OCI-LY1 (cell line): Measurements from ENCODE around the gene SLC9A1.

Source experiments
- H2AFZ ChIP-seq: fragments of 200-600 bp; sonication (generic), shearing (Covaris generic); 2 replicates; pipeline ENCODE4 v1.6.0; 2014; ENCODE audit warnings: antibody characterized with exemption, mild to moderate bottlenecking, low read length
- H3F3A ChIP-seq: fragments of 200-600 bp; sonication (generic), shearing (Covaris generic); 2 replicates; pipeline ENCODE4 v1.6.0; 2014; ENCODE audit warnings: mild to moderate bottlenecking, antibody characterized with exemption, low read length, moderate library complexity; ENCODE audit not compliant: insufficient read depth
- H3K27ac ChIP-seq: fragments of 200-600 bp; sonication (generic); 2 replicates; pipeline ENCODE4 v1.5.1; 2014; ENCODE audit warnings: low read length, mixed run types, mild to moderate bottlenecking, low read depth; ENCODE audit not compliant: poor library complexity, severe bottlenecking
- H3K27me3 ChIP-seq: fragments of 200-600 bp; sonication (generic); 2 replicates; pipeline ENCODE4 v1.6.0; 2014; ENCODE audit warnings: antibody characterized with exemption, mild to moderate bottlenecking, low read length, moderate library complexity; ENCODE audit not compliant: insufficient read depth
- H3K36me3 ChIP-seq: fragments of 200-600 bp; sonication (generic); 2 replicates; pipeline ENCODE4 v1.6.1; 2014; ENCODE audit warnings: mild to moderate bottlenecking, antibody characterized with exemption, low read length, moderate library complexity, mixed read lengths; ENCODE audit not compliant: insufficient read depth
- H3K4me1 ChIP-seq: fragments of 200-600 bp; sonication (generic); 2 replicates; pipeline ENCODE4 v1.5.1; 2014; ENCODE audit warnings: mild to moderate bottlenecking, low read length, moderate library complexity; ENCODE audit not compliant: insufficient read depth, severe bottlenecking
- H3K4me2 ChIP-seq: fragments of 200-600 bp; sonication (generic), shearing (Covaris generic); 2 replicates; pipeline ENCODE4 v1.6.1; 2014; ENCODE audit warnings: low read length
- H3K4me3 ChIP-seq: fragments of 200-600 bp; sonication (generic); 2 replicates; pipeline ENCODE4 v1.5.1; 2014; ENCODE audit warnings: low read length, low read depth, mild to moderate bottlenecking, mixed read lengths; ENCODE audit not compliant: poor library complexity, severe bottlenecking
- H3K79me2 ChIP-seq: fragments of 200-600 bp; shearing (Covaris generic); 2 replicates; pipeline ENCODE4 v1.6.1; 2016; ENCODE audit warnings: mixed run types, low read length, mixed read lengths; ENCODE audit not compliant: insufficient read depth
- H3K9ac ChIP-seq: fragments of 200-600 bp; sonication (generic), shearing (Covaris generic); 2 replicates; pipeline ENCODE4 v1.6.1; 2014; ENCODE audit warnings: mild to moderate bottlenecking, low read length, mixed read lengths
- H3K9me2 ChIP-seq: fragments of 200-600 bp; sonication (generic), shearing (Covaris generic); 2 replicates; pipeline ENCODE4 v1.6.1; 2014; ENCODE audit warnings: low read depth, mild to moderate bottlenecking, low read length, mixed read lengths
- H3K9me3 ChIP-seq: fragments of 200-600 bp; shearing (Covaris generic); 2 replicates; pipeline ENCODE4 v1.6.1; 2014; ENCODE audit warnings: low read length, mixed read lengths
- H4K20me1 ChIP-seq: fragments of 200-600 bp; sonication (generic), shearing (Covaris generic); 2 replicates; pipeline ENCODE4 v1.6.0; 2016; ENCODE audit warnings: mild to moderate bottlenecking, low read length; ENCODE audit not compliant: insufficient read depth
- EZH2 ChIP-seq: fragments of 200-600 bp; sonication (generic), shearing (Covaris generic); IDR thresholded peaks from 2 replicates; pipeline ENCODE4 v1.8.0; 2017; ENCODE audit warnings: borderline replicate concordance, mixed run types, mild to moderate bottlenecking, antibody characterized with exemption, low read length, moderate library complexity, mixed read lengths
- TF ChIP-seq, protein P1 (sequence below): fragments of 200-600 bp; sonication (generic), shearing (Covaris generic); IDR thresholded peaks from 2 replicates; pipeline ENCODE4 v1.5.1; 2017; ENCODE audit warnings: mild to moderate bottlenecking, antibody characterized with exemption, low read length, moderate library complexity, mixed read lengths

Gene SLC9A1

GRCh38 chr1:27109103-27109822, 45.7 kb downstream of the SLC9A1 start:
- TF ChIP-seq EZH2, result no peak
- TF ChIP-seq, protein P1, sequence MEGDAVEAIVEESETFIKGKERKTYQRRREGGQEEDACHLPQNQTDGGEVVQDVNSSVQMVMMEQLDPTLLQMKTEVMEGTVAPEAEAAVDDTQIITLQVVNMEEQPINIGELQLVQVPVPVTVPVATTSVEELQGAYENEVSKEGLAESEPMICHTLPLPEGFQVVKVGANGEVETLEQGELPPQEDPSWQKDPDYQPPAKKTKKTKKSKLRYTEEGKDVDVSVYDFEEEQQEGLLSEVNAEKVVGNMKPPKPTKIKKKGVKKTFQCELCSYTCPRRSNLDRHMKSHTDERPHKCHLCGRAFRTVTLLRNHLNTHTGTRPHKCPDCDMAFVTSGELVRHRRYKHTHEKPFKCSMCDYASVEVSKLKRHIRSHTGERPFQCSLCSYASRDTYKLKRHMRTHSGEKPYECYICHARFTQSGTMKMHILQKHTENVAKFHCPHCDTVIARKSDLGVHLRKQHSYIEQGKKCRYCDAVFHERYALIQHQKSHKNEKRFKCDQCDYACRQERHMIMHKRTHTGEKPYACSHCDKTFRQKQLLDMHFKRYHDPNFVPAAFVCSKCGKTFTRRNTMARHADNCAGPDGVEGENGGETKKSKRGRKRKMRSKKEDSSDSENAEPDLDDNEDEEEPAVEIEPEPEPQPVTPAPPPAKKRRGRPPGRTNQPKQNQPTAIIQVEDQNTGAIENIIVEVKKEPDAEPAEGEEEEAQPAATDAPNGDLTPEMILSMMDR, result peak; percentile 65
- Histone ChIP-seq H3K4me1 (peaks cover 16% of the 10 kb centered on the region), H2AFZ (no peak overlapping the region), H3K79me2 (no peaks in the 10 kb centered on the region), H3K9me3 (no peaks in the 10 kb centered on the region), H4K20me1 (no peaks in the 10 kb centered on the region), H3K27ac (no peak overlapping the region), H3K9ac (no peak overlapping the region), H3K27me3 (no peaks in the 10 kb centered on the region), H3K36me3 (peaks cover 19% of the 10 kb centered on the region; the same call in 1 of the 2 replicates), H3K9me2 (no peaks in the 10 kb centered on the region), H3K4me2 (no peak overlapping the region), H3F3A (no peaks in the 10 kb centered on the region), H3K4me3 (no peak overlapping the region)

- no peak for TF ChIP-seq EZH2
- Histone ChIP-seq H2AFZ (no peak overlapping the region), H3K36me3 (peaks cover 13% of the 10 kb centered on the region; the same call in 1 of the 2 replicates), H3F3A (no peaks in the 10 kb centered on the region), H3K4me1 (peaks cover 16% of the 10 kb centered on the region), H3K9ac (no peak overlapping the region), H3K27ac (no peak overlapping the region), H3K79me2 (no peaks in the 10 kb centered on the region), H3K27me3 (no peaks in the 10 kb centered on the region), H3K4me3 (no peak overlapping the region), H3K4me2 (no peak overlapping the region), H3K9me3 (no peaks in the 10 kb centered on the region), H4K20me1 (no peaks in the 10 kb centered on the region), H3K9me2 (no peaks in the 10 kb centered on the region)
Measured at GRCh38 chr1:27108588-27108987, 46.3 kb downstream of the SLC9A1 start.

DNA sequence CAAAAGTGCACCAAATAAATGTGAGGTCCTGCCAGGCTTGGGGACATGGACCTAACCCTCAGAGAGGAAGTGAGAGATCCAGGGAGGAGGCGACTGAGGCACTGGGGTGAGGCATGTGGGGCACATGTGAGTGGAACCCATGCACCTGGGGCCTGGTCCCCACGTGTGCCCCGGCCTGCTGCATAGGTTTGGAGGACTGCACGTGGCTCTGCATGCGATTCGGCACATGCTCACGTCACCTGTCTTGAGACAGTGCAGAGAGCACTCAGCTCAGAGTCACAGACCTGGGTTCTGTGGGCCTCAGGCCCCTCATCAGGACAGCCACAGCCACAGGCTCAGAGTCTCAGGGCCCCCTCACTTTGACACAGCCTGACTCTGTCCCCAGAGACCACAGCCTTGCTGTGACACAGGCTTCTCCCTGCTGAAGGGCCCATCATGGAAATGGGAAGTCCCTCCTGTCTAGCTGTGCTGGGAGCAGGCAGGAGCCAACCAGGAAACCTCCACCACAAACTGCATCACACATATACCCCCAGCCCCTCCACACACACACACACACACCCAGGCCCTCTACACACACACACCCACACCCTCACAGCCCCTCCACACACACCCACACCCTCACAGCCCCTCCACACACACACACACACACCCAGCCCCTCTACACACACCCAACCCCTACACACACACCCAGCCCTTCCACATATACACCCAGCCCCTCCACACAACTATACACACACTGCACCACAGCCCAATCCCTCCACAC, 48.2 kb downstream of the SLC9A1 start:
- Histone ChIP-seq H3K4me1 (peaks cover 8% of the 10 kb centered on the region), H3K4me3 (no peak overlapping the region), H3K36me3 (peaks cover 11% of the 10 kb centered on the region; the same call in 1 of the 2 replicates), H3K27me3 (no peaks in the 10 kb centered on the region), H3K9me2 (no peaks in the 10 kb centered on the region), H3K4me2 (no peak overlapping the region), H4K20me1 (no peaks in the 10 kb centered on the region), H3F3A (no peaks in the 10 kb centered on the region), H3K9me3 (no peaks in the 10 kb centered on the region), H3K9ac (peak overlapping the region; percentile 25; the same call in 1 of the 2 replicates), H2AFZ (no peak overlapping the region), H3K27ac (peak overlapping the region; percentile 75), H3K79me2 (no peaks in the 10 kb centered on the region)
- no peak for TF ChIP-seq EZH2
- TF ChIP-seq, protein P1, result no peak
